GM12891 (cell line): ENCODE data around the gene MAP2K7.

Experiments used
- DNase-seq: peaks from one replicate; pipeline ENCODE4 v3.0.0; 2011; ENCODE audit warnings: low spot score; ENCODE audit not compliant: insufficient read length
- FAIRE-seq: peaks from 2 replicates; lab custom pipeline; 2011; peaks lifted over from hg19 to GRCh38; lab: Jason Lieb, UNC
- PAX5 ChIP-seq: IDR thresholded peaks from 2 replicates; pipeline ENCODE4 v1.6.1; 2011; ENCODE audit warnings: low read length, moderate library complexity, mild to moderate bottlenecking; ENCODE audit not compliant: insufficient read depth, severe bottlenecking
- POLR2A ChIP-seq: IDR thresholded peaks from 2 replicates; pipeline ENCODE4 v1.6.1; 2011; ENCODE audit warnings: low read depth, low read length, control low read depth
- POLR2AphosphoS5 ChIP-seq: IDR thresholded peaks from 2 replicates; pipeline ENCODE4 v1.6.1; 2011; ENCODE audit warnings: low read depth, low read length, control low read depth
- POU2F2 ChIP-seq: IDR thresholded peaks from 2 replicates; pipeline ENCODE4 v1.6.1; 2011; ENCODE audit warnings: low read depth, mild to moderate bottlenecking, control low read depth, low read length, moderate library complexity
- SPI1 ChIP-seq: IDR thresholded peaks from 2 replicates; pipeline ENCODE4 v1.6.1; 2011; ENCODE audit warnings: low read depth, low read length, control low read depth
- TAF1 ChIP-seq: IDR thresholded peaks from 2 replicates; pipeline ENCODE4 v1.6.1; 2011; ENCODE audit warnings: low read depth, low read length, control low read depth

The MAP2K7 gene

GRCh38 chr19:7867092-7867844 lies 36.4 kb upstream of the MAP2K7 start:
- no peak for DNase-seq
- TF ChIP-seq SPI1 (no peak), POU2F2 (no peak), POLR2A (no peak), POLR2AphosphoS5 (no peak), TAF1 (no peak), PAX5 (no peak)
- no peak for FAIRE-seq

GRCh38 chr19:7868326-7868670 lies 35.4 kb upstream of the MAP2K7 start:
- no peak for DNase-seq
- no peak for TF ChIP-seq POLR2A
- TF ChIP-seq SPI1 = no peak
- TF ChIP-seq POLR2AphosphoS5 = no peak
- no peak for TF ChIP-seq POU2F2
- no peak for TF ChIP-seq TAF1
- no peak for TF ChIP-seq PAX5
- FAIRE-seq = no peak

GRCh38 chr19:7868671-7869452 lies 34.8 kb upstream of the MAP2K7 start:
- DNase-seq = peak; percentile 96
- FAIRE-seq = peak; percentile 86
- TF ChIP-seq POU2F2 = 0 out of 2 replicates have a peak, but pooled peaks have one; percentile 17
- TF ChIP-seq TAF1 = no peak
- TF ChIP-seq SPI1 = no peak
- TF ChIP-seq POLR2A = no peak
- no peak for TF ChIP-seq POLR2AphosphoS5

- no peak for TF ChIP-seq SPI1
- TF ChIP-seq PAX5 = no peak
- no peak for TF ChIP-seq TAF1
- TF ChIP-seq POLR2AphosphoS5 = no peak
- TF ChIP-seq POU2F2 = no peak
- no peak for TF ChIP-seq POLR2A
- FAIRE-seq (peak; percentile 65), DNase-seq (peak; percentile 66)
These were observed 34.2 kb upstream of the MAP2K7 start for GRCh38 chr19:7869453-7869909.

DNA sequence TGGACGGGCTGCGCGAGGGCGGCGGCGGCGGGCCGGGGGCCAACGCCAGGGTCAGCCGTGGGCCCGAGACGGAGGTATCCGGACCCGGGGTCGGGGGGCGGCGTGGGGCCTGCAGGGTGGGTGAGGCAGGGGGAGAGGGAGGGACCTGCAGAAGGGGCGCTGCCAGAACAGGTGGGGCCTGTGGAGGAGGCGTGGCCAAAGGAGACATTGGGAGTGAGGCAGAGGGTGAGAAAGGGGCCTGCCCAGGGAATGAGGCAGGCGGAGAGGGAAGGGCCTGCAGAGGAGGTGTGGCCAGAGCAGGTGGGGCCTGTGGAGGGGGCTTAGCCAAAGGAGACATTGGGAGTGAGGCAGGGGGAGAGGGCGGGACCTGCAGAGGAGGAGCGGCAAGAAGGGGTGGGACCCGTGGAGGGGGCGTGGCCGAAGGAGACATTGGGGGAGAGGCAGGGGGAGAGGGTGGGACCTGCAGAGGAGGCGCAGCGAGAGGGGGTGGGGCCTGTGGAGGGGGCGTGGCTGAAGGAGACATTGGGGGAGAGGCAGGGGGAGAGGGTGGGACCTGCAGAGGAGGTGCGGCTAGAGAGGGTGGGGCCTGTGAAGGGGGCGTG lies 33.7 kb upstream of the MAP2K7 start:
- FAIRE-seq (no peak), DNase-seq (no peak)
- TF ChIP-seq POU2F2 = no peak
- TF ChIP-seq POLR2AphosphoS5 = no peak
- TF ChIP-seq TAF1 = no peak
- no peak for TF ChIP-seq PAX5
- TF ChIP-seq POLR2A = no peak
- no peak for TF ChIP-seq SPI1

DNA sequence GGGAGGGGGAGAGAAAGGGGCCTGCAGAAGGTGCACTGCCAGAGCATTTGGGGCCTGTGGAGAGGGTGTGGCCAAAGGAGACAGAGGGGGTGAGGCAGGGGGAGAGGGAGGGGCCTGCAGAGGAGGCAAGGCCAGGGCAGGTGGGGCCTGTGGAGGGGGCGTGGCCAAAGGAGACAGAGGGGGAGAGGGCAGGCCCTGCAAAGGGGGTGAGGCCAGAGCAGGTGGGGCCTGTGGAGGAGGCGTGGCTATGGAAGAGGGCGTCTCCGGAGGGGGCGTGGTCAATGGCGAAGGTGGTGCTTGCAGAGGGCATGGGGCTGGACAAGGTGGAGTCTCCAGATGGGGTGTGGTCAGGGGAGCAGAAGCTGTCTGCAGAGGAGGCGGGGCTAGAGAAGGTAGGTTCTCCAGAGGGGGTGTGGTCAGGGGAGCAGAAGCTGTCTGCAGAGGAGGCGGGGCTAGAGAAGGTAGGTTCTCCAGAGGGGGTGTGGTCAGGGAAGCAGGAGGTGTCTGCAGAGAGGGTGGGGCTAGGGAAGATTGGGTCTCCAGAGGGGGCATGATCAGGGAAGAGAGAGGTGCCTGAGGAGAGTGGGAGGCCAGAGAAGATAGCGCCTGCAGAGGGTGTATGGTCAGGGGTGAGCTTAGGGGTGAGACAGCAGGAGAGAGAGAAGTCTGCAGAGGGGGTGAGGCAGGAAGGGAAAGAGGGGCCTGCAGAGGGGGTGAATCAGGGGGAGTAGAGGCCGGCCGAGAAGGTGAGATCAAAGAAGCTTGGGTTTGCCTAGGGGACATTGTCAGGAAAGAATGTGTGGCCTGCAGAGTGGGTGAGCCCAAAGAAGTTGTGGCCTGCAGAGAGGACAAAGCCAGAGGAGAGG lies 32.9 kb upstream of the MAP2K7 start:
- no peak for TF ChIP-seq SPI1
- no peak for TF ChIP-seq PAX5
- TF ChIP-seq POU2F2 = no peak
- no peak for TF ChIP-seq POLR2AphosphoS5
- no peak for TF ChIP-seq TAF1
- DNase-seq = no peak
- peak; percentile 71 for FAIRE-seq

DNA sequence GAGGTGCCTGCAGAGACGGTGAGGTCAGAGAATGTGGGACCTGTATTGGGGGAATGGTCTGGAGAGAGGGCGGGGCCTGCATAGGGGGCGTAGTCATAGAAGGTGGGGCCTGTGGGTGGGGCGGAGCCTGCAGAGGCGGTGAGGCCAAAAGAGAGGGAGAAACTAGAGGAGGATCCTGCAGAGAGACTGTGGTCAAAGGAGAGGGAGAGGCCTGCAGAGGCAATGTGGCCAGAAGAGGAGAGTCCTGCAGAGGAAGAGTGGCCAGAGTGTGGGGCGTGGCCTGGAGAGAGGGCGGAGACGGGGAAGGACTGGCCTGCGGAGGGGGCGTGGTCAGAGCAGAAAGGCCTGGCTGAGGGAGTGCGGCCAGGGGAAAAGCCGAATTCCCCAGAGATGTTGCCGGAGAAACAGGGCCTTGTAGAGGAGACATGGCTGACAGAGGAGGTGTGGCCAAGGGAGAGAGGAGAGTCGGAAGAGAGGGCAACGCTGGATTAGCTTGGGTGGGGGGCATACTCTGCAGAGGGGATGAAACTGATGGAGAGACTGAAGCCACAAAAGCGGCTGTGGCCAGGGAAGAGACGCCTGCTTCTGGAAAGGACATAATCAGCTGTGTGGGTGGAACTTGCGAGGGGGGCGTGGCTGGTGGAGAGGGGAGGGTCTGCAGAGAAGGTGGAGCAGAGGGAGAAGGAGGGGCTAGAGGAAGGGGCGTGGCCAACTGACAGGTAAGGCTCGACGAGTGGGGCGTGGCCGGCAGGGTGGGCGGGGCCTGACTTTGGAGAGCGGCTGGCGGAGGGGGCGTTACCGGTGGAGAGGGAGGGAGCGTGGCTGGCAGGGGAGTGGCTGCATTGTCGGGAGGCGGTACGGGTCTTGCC lies 32.0 kb upstream of the MAP2K7 start:
- FAIRE-seq (peak; percentile 92), DNase-seq (no peak)
- TF ChIP-seq POLR2AphosphoS5 = no peak
- no peak for TF ChIP-seq TAF1
- TF ChIP-seq PAX5 = no peak
